Endothelial cell of umbilical vein (primary cell): Measurements from ENCODE around the gene TMPRSS3. TPM values are rescaled to one million over a fixed set of nuclear protein-coding genes. Genes with fewer than 3 reads are reported as not detected.

ENCODE experiments used
- BruUV-seq: library from RNA; stranded (reverse); fragments of 400-500 nt; replicated peaks from 2 replicates; lab custom pipeline; 2021; lab: Mats Ljungman, UMichigan
- CTCF ChIA-PET: fragments of 300-600, 350-600 bp; sonication (Branson Sonifier 250); formaldehyde crosslinking; loops from one replicate; lab custom pipeline; 2021; ENCODE audit warnings: antibody characterized with exemption, inconsistent platforms; lab: Charles Lee
- POLR2A ChIA-PET: fragments of 300-600, 350-600 bp; sonication (Branson Sonifier 250); formaldehyde crosslinking; loops from one replicate; lab custom pipeline; 2021; ENCODE audit warnings: antibody characterized with exemption, inconsistent platforms; lab: Charles Lee
- DNase-seq: peaks from one replicate; pipeline ENCODE4 v3.0.0-alpha.2; 2011; ENCODE audit warnings: low read depth, low spot score
- FAIRE-seq: peaks from 2 replicates; lab custom pipeline; 2011; peaks lifted over from hg19 to GRCh38; lab: Jason Lieb, UNC
- H2AFZ ChIP-seq: 2 replicates; pipeline ENCODE4 v1.6.0; 2012; ENCODE audit warnings: low read depth, low read length, control low read depth, inconsistent platforms
- H3K27ac ChIP-seq: 2 replicates; pipeline ENCODE4 v1.5.1; 2011; ENCODE audit warnings: low read depth, mild to moderate bottlenecking, control low read depth, low read length, moderate library complexity; ENCODE audit not compliant: insufficient read depth
- H3K27me3 ChIP-seq, 2 experiments: 2 replicates each; pipeline versions ENCODE4 v1.6.0 to v1.6.1; 2011; ENCODE audit warnings: low read length in 2 of 2, mixed read lengths in 1 of 2; ENCODE audit not compliant: control insufficient read depth in 2 of 2, insufficient read depth in 2 of 2
- H3K36me3 ChIP-seq, 2 experiments: 2 replicates in 1 of 2; 3 replicates in 1 of 2; pipeline ENCODE4 v1.5.1; 2011; ENCODE audit warnings: low read length in 2 of 2, mild to moderate bottlenecking in 1 of 2, moderate library complexity in 1 of 2; ENCODE audit not compliant: control insufficient read depth in 2 of 2, insufficient read depth in 2 of 2; ENCODE audit errors: extremely low read depth in 1 of 2
- H3K4me1 ChIP-seq: 3 replicates; pipeline ENCODE4 v1.5.1; 2011; ENCODE audit warnings: mild to moderate bottlenecking, low read length; ENCODE audit not compliant: control insufficient read depth, insufficient read depth; ENCODE audit errors: extremely low read depth
- H3K4me2 ChIP-seq: 2 replicates; pipeline ENCODE4 v1.6.1; 2011; ENCODE audit warnings: low read length, control low read depth, mixed read lengths; ENCODE audit not compliant: insufficient read depth
- H3K4me3 ChIP-seq, 3 experiments: fragments of 200-600 bp in 1 of 3; sonication (generic), shearing (Covaris generic) in 1 of 3; replicated peaks in 1 of 3; 2 replicates each; pipeline ENCODE4 v1.5.1; 2011 to 2016; ENCODE audit warnings: control low read depth in 3 of 3, low read length in 3 of 3, mild to moderate bottlenecking in 2 of 3, inconsistent platforms in 1 of 3, low read depth in 1 of 3, moderate library complexity in 1 of 3; ENCODE audit not compliant: insufficient read depth in 1 of 3
- H3K79me2 ChIP-seq: 2 replicates; pipeline ENCODE4 v1.6.0; 2012; ENCODE audit warnings: low read length, inconsistent platforms; ENCODE audit not compliant: control insufficient read depth, insufficient read depth
- H3K9ac ChIP-seq: replicated peaks from 2 replicates; pipeline ENCODE3; 2011; ENCODE audit warnings: low read length, control low read depth; ENCODE audit not compliant: insufficient read depth; ENCODE audit errors: extremely low read depth
- H3K9me1 ChIP-seq: replicated peaks from 3 replicates; pipeline ENCODE4 v1.6.0; 2011; ENCODE audit warnings: mild to moderate bottlenecking, low read length; ENCODE audit not compliant: control insufficient read depth, insufficient read depth; ENCODE audit errors: extremely low read depth
- H3K9me3 ChIP-seq: replicated peaks from 2 replicates; pipeline ENCODE4 v1.5.1; 2012; ENCODE audit warnings: low read length, inconsistent platforms; ENCODE audit not compliant: control insufficient read depth, insufficient read depth
- H4K20me1 ChIP-seq: replicated peaks from 2 replicates; pipeline ENCODE3; 2011; ENCODE audit warnings: mild to moderate bottlenecking, low read length; ENCODE audit not compliant: control insufficient read depth, insufficient read depth; ENCODE audit errors: extremely low read depth
- CTCF ChIP-seq, 2 donors: IDR thresholded peaks; 1 replicate in 1 of 2; 2 replicates in 1 of 2; pipeline ENCODE4 v1.5.1; 2011; ENCODE audit warnings: low read length in 2 of 2, mild to moderate bottlenecking in 2 of 2, moderate library complexity in 2 of 2, control low read depth in 1 of 2, inconsistent platforms in 1 of 2, low read depth in 1 of 2; ENCODE audit not compliant: insufficient read depth in 1 of 2; ENCODE audit errors: extremely low read depth in 1 of 2
- EZH2 ChIP-seq: IDR thresholded peaks from 2 replicates; pipeline ENCODE4 v1.6.1; 2012; ENCODE audit warnings: borderline replicate concordance, low read depth, mild to moderate bottlenecking, moderate library complexity, low read length, inconsistent platforms; ENCODE audit not compliant: severe bottlenecking
- FOS ChIP-seq: IDR thresholded peaks from 2 replicates; pipeline ENCODE4 v1.6.1; 2011; ENCODE audit warnings: mild to moderate bottlenecking, low read length, moderate library complexity, borderline replicate concordance; ENCODE audit not compliant: insufficient read depth
- GATA2 ChIP-seq: IDR thresholded peaks from 2 replicates; pipeline ENCODE4 v1.7.0; 2011; ENCODE audit warnings: low read depth, mild to moderate bottlenecking, moderate library complexity, mixed read lengths, low read length; ENCODE audit not compliant: insufficient read length, insufficient read depth
- JUN ChIP-seq: IDR thresholded peaks from 2 replicates; pipeline ENCODE4 v1.6.1; 2011; ENCODE audit warnings: borderline replicate concordance, low read depth; ENCODE audit not compliant: insufficient read length, insufficient read depth
- MAX ChIP-seq: IDR thresholded peaks from 2 replicates; pipeline ENCODE4 v1.6.1; 2011; ENCODE audit not compliant: insufficient read depth, insufficient read length
- MYC ChIP-seq: IDR thresholded peaks from one replicate; pipeline ENCODE4 v1.6.1; 2011; ENCODE audit warnings: mild to moderate bottlenecking, low read depth, low read length
- POLR2A ChIP-seq: IDR thresholded peaks from 2 replicates; pipeline ENCODE4 v1.6.1; 2012; ENCODE audit warnings: low read depth, mild to moderate bottlenecking, control low read depth, low read length
- POLR2AphosphoS5 ChIP-seq: IDR thresholded peaks from 2 replicates; pipeline ENCODE4 v1.6.1; 2012; ENCODE audit warnings: low read depth, mild to moderate bottlenecking, control low read depth, low read length, moderate library complexity; ENCODE audit not compliant: insufficient read depth
- dilution Hi-C: fragments of 300-500 bp; cut with MboI; formaldehyde crosslinking; loops from one replicate; pipeline ENCODE4 v1.15.0; 2019; ENCODE audit warnings: low sequenced_read_pairs; ENCODE audit not compliant: extremely low pct_ligation_motif_present
- intact Hi-C: fragments of 100-400 bp; cut with micrococcal nuclease; formaldehyde crosslinking; loops from one replicate; pipeline ENCODE4 v1.10.0; 2022
- polyA plus RNA-seq, 4 experiments: library from polyadenylated mRNA; depleted of rRNA in 3 of 4; stranded (reverse) in 3 of 4; unstranded in 1 of 4; fragments of >200 nt; gene quantifications; 2 replicates each; pipeline versions ENCODE4 v1.2.1 to v1.2.3, GENCODE V29; 2011 to 2012; ENCODE audit warnings: missing spikeins in 1 of 4
- total RNA-seq: library from RNA; stranded (reverse); gene quantifications from 2 replicates; pipeline ENCODE4 v1.2.3, GENCODE V29; 2021

TMPRSS3 gene
- total and polyA plus RNA-seq, 2 donors (not counting 3 experiments of a cell fraction or from before 2014, with no cell fraction given), result not detected

GRCh38 chr21:42429021-42429420 lies 33.2 kb upstream of the TMPRSS3 start:
- FAIRE-seq (no peak), DNase-seq (no peak)
- Histone ChIP-seq H3K4me2 (no peak overlapping the region), H4K20me1 (no peaks in the 10 kb centered on the region), H3K9ac (no peak overlapping the region), H3K9me1 (no peaks in the 10 kb centered on the region), H3K79me2 (no peaks in the 10 kb centered on the region), H3K4me1 (peaks cover 12% of the 10 kb centered on the region), H2AFZ (no peak overlapping the region), H3K36me3 (no peaks in the 10 kb centered on the region), H3K27ac (no peak overlapping the region), H3K4me3 (no peak overlapping the region), H3K9me3 (no peaks in the 10 kb centered on the region), H3K27me3 (peaks cover 18 to 20% of the 10 kb centered on the region in 2 experiments)
- ChIA-PET POLR2A (no interaction called here), CTCF (no interaction called here)
- dilution Hi-C loops (no loop called here), intact Hi-C loops (no loop called here)
- no TSS peak for BruUV-seq
- no peak for TF ChIP-seq MAX
- no peak for TF ChIP-seq POLR2AphosphoS5
- TF ChIP-seq MYC, result no peak
- no peak for TF ChIP-seq POLR2A
- TF ChIP-seq JUN, result no peak
- TF ChIP-seq FOS, result no peak
- TF ChIP-seq EZH2, result no peak
- no peak for TF ChIP-seq GATA2
- no peak for TF ChIP-seq CTCF (IDR thresholded peaks at IDR 0.05; ENCODE audit: extremely low read depth in 1 of 2, insufficient read depth in 1 of 2, low read depth in 1 of 2, low read length in 2 of 2)
